Sigmoid colon (tissue), 4 donors: ENCODE results near the gene TFCP2.

Source experiments
- EP300 ChIP-seq, 4 donors: sonication (generic); formaldehyde crosslinking; IDR thresholded peaks; one replicate each; pipeline ENCODE4 v1.6.1; 2017; ENCODE audit warnings: antibody characterized with exemption in 4 of 4
- POLR2A ChIP-seq, 2 donors: fragments of 450-650 bp; IDR thresholded peaks; one replicate each; pipeline ENCODE4 v1.6.1; 2016; ENCODE audit warnings: antibody characterized with exemption in 2 of 2, mild to moderate bottlenecking in 2 of 2, moderate library complexity in 2 of 2
- TF ChIP-seq, protein P1 (sequence below), 4 experiments: fragments of 450-650 bp in 3 of 4; fragments of 200-600 bp in 1 of 4; IDR thresholded peaks; one replicate each; pipeline ENCODE4 v1.5.1; 2016 to 2019; ENCODE audit warnings: antibody characterized with exemption in 4 of 4, mild to moderate bottlenecking in 3 of 4, moderate library complexity in 2 of 4

GRCh38 chr12:51048661-51049251 is 124.2 kb downstream of the TFCP2 start:
- TF ChIP-seq, protein P1, sequence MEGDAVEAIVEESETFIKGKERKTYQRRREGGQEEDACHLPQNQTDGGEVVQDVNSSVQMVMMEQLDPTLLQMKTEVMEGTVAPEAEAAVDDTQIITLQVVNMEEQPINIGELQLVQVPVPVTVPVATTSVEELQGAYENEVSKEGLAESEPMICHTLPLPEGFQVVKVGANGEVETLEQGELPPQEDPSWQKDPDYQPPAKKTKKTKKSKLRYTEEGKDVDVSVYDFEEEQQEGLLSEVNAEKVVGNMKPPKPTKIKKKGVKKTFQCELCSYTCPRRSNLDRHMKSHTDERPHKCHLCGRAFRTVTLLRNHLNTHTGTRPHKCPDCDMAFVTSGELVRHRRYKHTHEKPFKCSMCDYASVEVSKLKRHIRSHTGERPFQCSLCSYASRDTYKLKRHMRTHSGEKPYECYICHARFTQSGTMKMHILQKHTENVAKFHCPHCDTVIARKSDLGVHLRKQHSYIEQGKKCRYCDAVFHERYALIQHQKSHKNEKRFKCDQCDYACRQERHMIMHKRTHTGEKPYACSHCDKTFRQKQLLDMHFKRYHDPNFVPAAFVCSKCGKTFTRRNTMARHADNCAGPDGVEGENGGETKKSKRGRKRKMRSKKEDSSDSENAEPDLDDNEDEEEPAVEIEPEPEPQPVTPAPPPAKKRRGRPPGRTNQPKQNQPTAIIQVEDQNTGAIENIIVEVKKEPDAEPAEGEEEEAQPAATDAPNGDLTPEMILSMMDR (IDR thresholded peaks at IDR 0.05), result no peak
- TF ChIP-seq EP300 (IDR thresholded peaks at IDR 0.05) (no peak), POLR2A (IDR thresholded peaks at IDR 0.05) (no peak)
